Rectal smooth muscle tissue (tissue), 1 donor: ENCODE measurements around the gene OR2S2.

ENCODE experiments used
- H3K27ac ChIP-seq: one replicate; pipeline ENCODE4 v1.7.0; 2013; ENCODE audit warnings: low read depth, low read length, inconsistent platforms
- H3K27me3 ChIP-seq: one replicate; pipeline ENCODE4 v1.7.0; 2013; ENCODE audit warnings: low read length; ENCODE audit not compliant: control insufficient read depth, insufficient read depth
- H3K36me3 ChIP-seq: one replicate; pipeline ENCODE4 v1.7.0; 2013; ENCODE audit warnings: low read length; ENCODE audit not compliant: control insufficient read depth, insufficient read depth
- H3K4me1 ChIP-seq: one replicate; pipeline ENCODE4 v1.7.0; 2013; ENCODE audit warnings: low read length; ENCODE audit not compliant: control insufficient read depth, insufficient read depth
- H3K4me3 ChIP-seq: one replicate; pipeline ENCODE4 v1.7.0; 2013; ENCODE audit warnings: low read length
- H3K9ac ChIP-seq: one replicate; pipeline ENCODE4 v1.7.0; 2013; ENCODE audit warnings: low read length

Gene OR2S2

DNA sequence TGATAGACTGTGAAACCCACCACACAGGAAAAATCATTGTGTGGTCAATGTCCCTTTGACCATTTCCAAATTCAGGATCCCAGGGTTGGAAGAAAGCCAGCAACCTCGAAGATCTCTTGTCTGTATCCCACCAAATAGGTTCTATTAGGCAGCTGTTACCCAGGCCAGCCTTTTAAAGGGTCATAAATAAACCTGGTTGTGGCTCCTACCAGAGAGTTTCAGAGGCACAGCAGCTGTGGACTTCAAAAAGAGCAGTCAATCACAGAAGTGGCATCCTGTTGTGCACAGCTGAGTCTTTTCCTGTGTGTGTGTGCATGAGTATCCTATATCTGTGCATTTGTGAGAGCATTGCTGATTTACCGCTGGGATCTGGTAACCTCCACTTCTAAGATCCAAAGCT is 23.7 kb upstream of the OR2S2 start:
- H3K27me3 ChIP-seq, result peaks cover 2% of the 10 kb centered on the region
- H3K9ac ChIP-seq, result no peak overlapping the region
- no peaks in the 10 kb centered on the region for H3K4me1 ChIP-seq
- H3K36me3 ChIP-seq, result no peaks in the 10 kb centered on the region
- H3K4me3 ChIP-seq, result no peak overlapping the region
- no peak overlapping the region for H3K27ac ChIP-seq

DNA sequence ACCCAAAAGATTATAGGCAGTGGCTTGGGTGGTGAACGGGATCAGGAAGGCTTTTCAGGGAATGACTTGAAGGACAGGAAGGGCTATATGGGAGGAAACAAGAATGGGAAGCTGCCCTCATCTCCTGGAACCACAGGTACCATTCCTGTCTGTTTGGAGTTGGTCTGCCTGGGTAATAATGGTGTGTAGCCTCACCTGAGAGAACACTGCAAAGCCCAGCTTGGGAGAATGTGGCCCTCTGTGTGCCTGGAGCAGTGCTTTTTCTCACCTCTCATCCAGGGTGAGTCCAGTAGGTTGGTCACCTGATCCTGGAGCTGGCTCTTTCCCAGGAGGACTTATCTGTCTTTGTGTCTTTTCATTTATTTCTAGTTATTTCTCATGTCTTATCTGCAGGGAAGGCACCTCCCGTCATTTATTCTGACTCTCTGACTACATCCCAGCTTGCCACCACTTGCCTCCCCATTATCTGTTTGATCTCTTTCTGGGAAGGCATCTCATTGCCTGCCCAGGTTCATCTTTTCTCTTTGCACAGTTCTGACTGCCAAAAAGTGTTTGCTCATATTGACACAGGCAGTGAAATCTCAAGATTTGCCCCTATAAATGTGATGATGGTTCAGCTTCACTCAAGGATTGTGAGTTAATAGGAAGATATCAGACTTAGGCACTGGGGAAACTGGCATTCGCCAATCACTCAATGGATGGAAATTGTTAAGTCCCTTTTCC is 22.5 kb upstream of the OR2S2 start:
- H3K4me3 ChIP-seq, result no peak overlapping the region
- H3K27ac ChIP-seq, result no peak overlapping the region
- H3K4me1 ChIP-seq, result no peaks in the 10 kb centered on the region
- peaks cover 2% of the 10 kb centered on the region for H3K27me3 ChIP-seq
- H3K9ac ChIP-seq, result no peak overlapping the region
- no peaks in the 10 kb centered on the region for H3K36me3 ChIP-seq

DNA sequence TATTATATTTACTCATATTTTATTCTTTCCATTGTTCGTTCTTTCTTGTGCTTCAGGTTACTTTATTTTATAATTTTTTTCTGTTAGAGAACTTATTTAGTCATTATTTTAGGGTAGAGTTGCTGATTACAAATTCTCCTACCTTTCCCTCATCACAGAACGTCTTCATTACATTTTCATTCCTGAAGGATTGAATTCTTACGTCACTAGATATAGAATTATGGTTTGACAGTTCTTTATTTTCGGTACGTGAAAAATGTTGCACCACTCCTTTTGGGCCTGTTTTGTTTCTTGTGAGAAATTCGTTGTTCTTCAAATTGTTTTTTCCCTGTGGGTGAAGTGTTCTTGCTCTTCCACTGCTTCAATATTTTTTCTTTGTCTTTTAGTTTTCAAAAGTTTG is 20.8 kb upstream of the OR2S2 start:
- H3K27ac ChIP-seq, result no peak overlapping the region
- peaks cover 2% of the 10 kb centered on the region for H3K27me3 ChIP-seq
- no peak overlapping the region for H3K9ac ChIP-seq
- H3K4me3 ChIP-seq, result no peak overlapping the region
- H3K36me3 ChIP-seq, result no peaks in the 10 kb centered on the region
- no peaks in the 10 kb centered on the region for H3K4me1 ChIP-seq

DNA sequence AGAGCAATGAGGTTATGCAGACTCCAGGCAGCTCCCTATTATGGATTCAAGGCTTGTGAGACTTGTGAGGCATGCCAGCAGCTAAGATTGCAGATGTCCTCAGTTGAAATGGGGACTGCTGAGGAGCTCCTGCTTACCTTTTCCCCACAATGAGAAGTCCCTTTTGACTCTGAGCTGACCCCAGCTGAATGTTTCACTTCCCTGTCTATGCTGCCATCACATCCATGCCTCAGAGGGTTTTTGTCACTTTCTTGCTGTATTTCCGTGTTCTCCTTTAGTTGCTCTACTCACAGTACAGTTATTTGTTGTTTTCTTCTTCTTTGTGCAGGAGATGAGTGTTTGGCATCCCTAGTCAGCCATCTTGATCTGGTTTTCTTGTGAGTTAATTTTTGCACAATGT is 18.8 kb upstream of the OR2S2 start:
- Histone ChIP-seq H3K27ac (no peak overlapping the region), H3K27me3 (peaks cover 2% of the 10 kb centered on the region), H3K4me1 (no peaks in the 10 kb centered on the region), H3K4me3 (no peak overlapping the region), H3K36me3 (no peaks in the 10 kb centered on the region), H3K9ac (no peak overlapping the region)

DNA sequence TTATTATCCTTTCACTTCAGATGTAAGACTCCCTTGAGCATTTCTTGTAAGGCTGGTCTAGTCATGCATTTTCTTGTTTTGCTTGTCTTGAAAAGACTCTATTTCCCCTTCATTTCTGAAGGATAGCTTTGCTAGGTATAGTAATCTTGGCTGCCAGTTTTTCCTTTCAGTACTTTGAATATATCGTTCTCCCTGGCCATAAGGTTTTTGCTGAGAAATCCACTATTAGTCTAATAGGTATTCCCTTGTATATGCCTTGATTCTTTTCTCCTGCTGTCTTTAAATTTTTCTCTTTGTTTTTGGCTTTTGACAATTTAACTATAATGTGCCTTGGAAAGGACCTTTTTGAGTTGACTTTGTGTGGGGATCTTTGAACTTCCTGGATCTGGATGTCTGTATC is 16.8 kb upstream of the OR2S2 start:
- Histone ChIP-seq H3K4me3 (no peak overlapping the region), H3K9ac (no peak overlapping the region), H3K27me3 (no peaks in the 10 kb centered on the region), H3K36me3 (no peaks in the 10 kb centered on the region), H3K4me1 (no peaks in the 10 kb centered on the region), H3K27ac (no peak overlapping the region)

DNA sequence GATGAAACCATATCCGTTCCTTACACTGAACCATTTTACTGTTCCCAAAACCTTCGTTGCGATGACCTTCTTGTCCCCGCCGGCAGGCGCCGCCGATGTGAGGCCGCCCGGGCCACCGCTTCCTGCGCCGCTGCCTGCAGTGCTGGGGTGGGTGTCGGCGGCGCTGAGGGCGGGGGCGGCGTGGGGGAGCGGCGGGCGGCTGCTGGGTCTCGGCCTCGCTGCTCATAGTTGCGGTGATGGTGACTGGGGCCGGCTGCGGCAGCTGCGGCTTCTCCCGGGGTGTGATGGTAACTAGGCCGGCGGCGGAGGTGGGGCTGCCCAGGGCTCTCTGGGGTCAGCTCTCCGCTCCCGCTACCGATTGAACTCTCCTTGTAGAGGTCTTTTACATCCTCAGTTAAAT is 14.1 kb upstream of the OR2S2 start:
- Histone ChIP-seq H3K4me3 (no peak overlapping the region), H3K36me3 (no peaks in the 10 kb centered on the region), H3K9ac (no peak overlapping the region), H3K27ac (no peak overlapping the region), H3K27me3 (no peaks in the 10 kb centered on the region), H3K4me1 (no peaks in the 10 kb centered on the region)

DNA sequence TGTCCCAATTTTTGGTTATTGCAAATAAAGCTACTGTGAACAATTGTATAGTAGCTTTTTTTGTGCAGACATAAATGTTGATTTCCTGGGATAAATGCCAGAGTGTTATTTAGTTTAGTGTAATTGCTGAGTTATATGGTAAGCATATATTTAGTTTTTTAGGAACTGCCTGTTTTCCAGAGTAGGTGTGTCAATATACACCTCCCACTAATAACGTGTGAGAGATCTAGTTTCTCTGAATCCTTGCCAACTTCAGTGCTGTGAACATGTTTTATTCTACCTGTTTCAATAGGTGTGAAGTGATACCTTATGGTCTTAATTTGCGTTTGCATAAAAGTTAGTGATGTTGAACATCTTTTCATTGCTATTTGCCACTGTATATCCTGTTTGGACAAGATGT is 9.1 kb upstream of the OR2S2 start:
- H3K4me3 ChIP-seq, result no peak overlapping the region
- H3K27me3 ChIP-seq, result no peaks in the 10 kb centered on the region

DNA sequence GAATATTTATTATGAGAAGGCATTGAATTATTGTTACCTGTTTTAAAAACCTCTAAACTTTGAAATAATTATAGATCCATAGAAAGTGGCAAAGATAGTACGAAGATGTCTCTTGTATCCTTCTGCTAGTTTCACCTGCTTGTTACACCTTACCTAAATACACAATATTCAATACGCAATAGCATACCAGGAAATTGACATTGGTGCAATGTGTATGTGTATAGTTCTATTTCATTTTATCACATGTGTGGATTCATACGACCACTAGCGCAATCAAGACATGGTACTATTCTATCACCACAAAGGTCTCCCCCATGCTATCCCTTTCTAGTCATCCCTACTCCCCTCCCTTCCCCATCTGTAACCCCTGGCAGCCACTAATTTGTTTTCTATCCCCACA is 8.5 kb upstream of the OR2S2 start:
- Histone ChIP-seq H3K9ac (no peak overlapping the region), H3K4me3 (no peak overlapping the region), H3K4me1 (peaks cover 10% of the 10 kb centered on the region), H3K27me3 (no peaks in the 10 kb centered on the region), H3K27ac (no peak overlapping the region), H3K36me3 (no peaks in the 10 kb centered on the region)

More for the DNA sequence above, 9.1 kb upstream of the OR2S2 start:
- H3K27ac ChIP-seq, result no peak overlapping the region
- no peak overlapping the region for H3K9ac ChIP-seq
- H3K4me1 ChIP-seq, result peaks cover 8% of the 10 kb centered on the region
- H3K36me3 ChIP-seq, result no peaks in the 10 kb centered on the region

DNA sequence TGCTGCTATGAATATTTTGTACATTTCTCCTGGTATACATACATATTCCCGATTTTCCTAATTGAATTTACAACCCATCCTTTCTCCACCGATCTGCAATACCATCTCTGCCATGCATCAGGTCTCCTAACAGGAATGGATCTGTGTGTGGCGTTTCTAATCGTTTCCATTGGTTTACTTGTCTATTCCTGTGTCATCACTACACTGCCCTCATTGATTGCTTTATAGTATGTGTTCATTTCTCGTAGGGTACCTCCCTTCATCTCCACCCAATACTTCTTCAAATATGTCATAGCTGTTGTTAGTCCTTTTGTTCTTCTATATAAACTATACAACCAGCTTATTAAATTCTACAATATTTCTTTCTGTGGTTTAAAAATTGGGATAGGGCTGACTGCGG is 7.1 kb upstream of the OR2S2 start:
- Histone ChIP-seq H3K36me3 (no peaks in the 10 kb centered on the region), H3K4me3 (no peak overlapping the region), H3K9ac (no peak overlapping the region), H3K27ac (no peak overlapping the region), H3K27me3 (no peaks in the 10 kb centered on the region), H3K4me1 (peaks cover 10% of the 10 kb centered on the region)

DNA sequence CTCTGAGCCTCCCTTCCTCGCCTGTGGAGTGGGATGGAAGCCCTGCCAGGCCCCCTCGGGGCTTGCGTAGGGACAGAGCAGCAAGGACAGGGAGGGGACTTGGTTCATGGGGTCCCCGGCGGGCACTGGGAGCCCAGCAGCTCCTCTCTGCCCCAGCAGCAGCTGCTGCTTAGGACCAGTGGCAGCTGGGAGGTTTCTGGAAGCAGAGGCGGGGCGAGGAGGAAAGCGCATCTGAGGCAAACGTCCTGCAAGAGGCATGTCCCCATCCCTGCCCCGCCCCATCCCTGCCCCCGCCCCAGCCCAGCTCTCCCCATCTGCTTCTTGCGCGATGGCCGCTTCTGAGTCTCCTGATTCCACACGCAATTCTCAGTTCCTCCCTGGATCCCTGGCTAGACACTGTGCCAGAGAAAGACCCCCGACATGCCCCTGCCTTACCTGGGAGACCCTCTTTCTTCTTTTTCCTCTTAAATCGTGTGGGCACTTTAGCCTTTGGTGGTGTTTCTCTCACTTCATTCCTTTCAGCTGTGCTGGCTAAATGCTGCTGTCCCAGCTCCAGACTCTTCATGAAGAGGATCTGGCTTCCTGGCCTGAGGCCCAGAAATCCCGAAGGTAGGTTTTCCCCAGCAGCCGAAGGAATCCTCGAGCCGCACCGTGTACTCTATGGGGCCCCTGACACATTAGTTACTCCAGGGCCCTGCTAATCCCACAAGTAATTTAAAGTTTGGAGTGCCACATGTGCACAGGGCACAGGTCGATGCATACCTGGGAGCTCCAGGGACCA is 4.4 kb upstream of the OR2S2 start:
- Histone ChIP-seq H3K27me3 (no peaks in the 10 kb centered on the region), H3K9ac (no peak overlapping the region), H3K27ac (peak overlapping the region; percentile 68), H3K36me3 (no peaks in the 10 kb centered on the region), H3K4me1 (peaks cover 10% of the 10 kb centered on the region), H3K4me3 (peak overlapping the region; percentile 53)

DNA sequence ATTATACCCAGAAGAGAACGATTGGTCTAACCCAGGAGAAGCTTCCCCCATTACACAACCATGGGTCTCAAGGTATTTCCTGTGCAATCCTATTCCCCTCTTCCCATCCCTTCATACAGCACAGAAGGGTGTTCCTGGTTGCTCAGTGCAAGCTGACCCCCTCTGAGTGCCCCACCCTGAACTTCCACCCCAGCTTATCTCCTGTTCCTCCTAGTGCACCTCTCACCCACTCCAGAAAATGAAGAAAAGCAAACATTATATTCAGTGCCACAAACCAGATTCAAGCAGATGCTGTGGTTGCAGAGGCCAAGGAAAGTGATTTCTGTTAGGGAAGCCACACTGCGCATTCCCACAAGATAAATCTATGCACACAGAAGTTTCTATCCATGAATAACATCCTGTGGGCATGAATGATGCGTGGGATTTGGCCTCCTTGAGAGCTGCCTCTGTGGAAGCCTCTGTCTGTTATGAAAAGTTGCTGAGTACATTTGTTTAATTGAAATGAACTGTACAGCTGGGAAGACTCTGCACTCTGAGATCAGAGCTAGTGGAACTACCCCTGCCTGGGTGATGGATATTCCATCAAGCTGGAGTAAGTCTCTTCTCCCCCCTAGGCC is 2.2 kb upstream of the OR2S2 start:
- peaks cover 10% of the 10 kb centered on the region for H3K4me1 ChIP-seq
- no peaks in the 10 kb centered on the region for H3K27me3 ChIP-seq
- H3K27ac ChIP-seq, result no peak overlapping the region
- H3K36me3 ChIP-seq, result no peaks in the 10 kb centered on the region
- no peak overlapping the region for H3K9ac ChIP-seq
- no peak overlapping the region for H3K4me3 ChIP-seq

DNA sequence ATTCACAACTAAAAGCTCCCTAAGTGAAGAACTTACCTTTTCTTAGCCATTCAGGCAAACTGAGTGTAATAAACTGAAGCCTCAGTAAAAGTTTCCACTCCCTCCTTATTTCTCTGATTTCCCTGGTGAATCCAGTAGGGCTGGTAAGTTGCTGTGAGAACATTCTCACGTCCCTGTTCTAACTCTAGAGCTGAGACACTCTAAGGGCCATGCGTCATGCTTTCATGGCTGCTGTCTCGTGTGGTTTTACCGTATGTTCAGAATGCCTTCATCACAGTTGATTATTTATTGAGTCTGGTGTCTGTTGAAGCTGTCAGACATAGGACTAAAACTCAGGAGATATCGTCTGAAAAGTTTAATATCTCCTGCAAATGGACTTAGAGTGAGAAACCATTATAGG is 1.3 kb downstream of the OR2S2 start:
- Histone ChIP-seq H3K4me1 (no peaks in the 10 kb centered on the region), H3K36me3 (no peaks in the 10 kb centered on the region), H3K27ac (no peak overlapping the region), H3K27me3 (no peaks in the 10 kb centered on the region), H3K4me3 (no peak overlapping the region), H3K9ac (no peak overlapping the region)
